ENCODE results near the gene KCNG2.

DNA sequence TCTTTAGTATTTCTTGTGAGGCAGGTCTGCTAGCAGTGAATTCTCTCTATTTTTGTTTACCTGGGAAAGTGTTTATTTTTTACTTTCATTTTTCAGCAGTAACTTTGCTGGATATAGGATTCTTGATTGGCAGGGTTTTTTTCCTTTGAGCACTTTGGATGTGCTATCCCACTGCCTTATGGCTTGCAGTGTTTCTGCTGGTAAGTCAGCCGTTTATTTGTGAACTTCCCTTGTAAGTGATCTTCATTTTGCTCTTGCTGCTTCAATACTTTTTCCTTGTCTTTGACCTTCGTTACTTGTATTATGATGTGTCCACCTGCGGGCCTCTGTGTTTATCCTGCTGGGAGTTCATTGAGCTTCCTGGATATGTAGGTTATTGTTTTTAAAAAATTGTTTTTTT is 99.0 kb downstream of the KCNG2 start:
- TF ChIP-seq, protein P1, sequence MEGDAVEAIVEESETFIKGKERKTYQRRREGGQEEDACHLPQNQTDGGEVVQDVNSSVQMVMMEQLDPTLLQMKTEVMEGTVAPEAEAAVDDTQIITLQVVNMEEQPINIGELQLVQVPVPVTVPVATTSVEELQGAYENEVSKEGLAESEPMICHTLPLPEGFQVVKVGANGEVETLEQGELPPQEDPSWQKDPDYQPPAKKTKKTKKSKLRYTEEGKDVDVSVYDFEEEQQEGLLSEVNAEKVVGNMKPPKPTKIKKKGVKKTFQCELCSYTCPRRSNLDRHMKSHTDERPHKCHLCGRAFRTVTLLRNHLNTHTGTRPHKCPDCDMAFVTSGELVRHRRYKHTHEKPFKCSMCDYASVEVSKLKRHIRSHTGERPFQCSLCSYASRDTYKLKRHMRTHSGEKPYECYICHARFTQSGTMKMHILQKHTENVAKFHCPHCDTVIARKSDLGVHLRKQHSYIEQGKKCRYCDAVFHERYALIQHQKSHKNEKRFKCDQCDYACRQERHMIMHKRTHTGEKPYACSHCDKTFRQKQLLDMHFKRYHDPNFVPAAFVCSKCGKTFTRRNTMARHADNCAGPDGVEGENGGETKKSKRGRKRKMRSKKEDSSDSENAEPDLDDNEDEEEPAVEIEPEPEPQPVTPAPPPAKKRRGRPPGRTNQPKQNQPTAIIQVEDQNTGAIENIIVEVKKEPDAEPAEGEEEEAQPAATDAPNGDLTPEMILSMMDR (IDR thresholded peaks at IDR 0.05): no peak
- TF ChIP-seq POLR2A (IDR thresholded peaks at IDR 0.05) (no peak), EP300 (IDR thresholded peaks at IDR 0.05) (no peak)

All from tibial nerve (tissue), 4 donors.